ENCODE data around the gene CALR3.

- no peak for TF ChIP-seq CTCF (IDR thresholded peaks at IDR 0.05)
- TF ChIP-seq POLR2A (IDR thresholded peaks at IDR 0.05) = no peak
These were observed 38.6 kb downstream of the CALR3 start for GRCh38 chr19:16457195-16457953.
